ENCODE data around the gene PTPRK. TPM values are rescaled to one million over a fixed set of nuclear protein-coding genes. Genes with fewer than 3 reads are reported as not detected.

The PTPRK gene
- total and polyA plus RNA-seq, 9 of the 15 experiments (the other 6 are each of a cell fraction or from before 2014, with no cell fraction given): 0.04 to 0.51 TPM; not detected in 7

DNA sequence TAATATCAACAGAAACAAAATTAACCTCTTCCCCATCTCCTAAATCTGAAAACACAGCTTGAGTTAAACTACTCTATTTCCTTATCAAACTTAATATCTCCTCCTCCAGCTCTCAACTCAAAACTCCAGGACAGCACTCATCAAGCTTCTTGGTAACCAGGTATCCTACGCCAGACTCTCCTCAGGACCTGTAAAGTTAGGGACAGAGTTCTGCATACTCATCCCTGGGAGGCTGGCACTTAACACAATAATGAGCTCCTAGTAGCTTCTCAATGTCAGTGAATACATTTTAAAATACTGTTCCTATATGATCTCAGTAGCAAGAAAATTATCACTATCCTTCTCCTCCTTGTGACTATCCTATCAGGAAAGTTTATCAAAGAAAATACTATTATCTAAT lies 240.3 kb downstream of the PTPRK start:
- Histone ChIP-seq H3K9ac (ENCODE audit: insufficient read depth in 1 of 2, low read depth in 2 of 2, low read length in 2 of 2) (no peak overlapping the region), H3K27me3 (ENCODE audit: control insufficient read depth in 2 of 2, insufficient read depth in 2 of 2, low read length in 2 of 2) (no peaks in the 10 kb centered on the region), H3K4me1 (replicated peaks in 1 of 2; ENCODE audit: control insufficient read depth in 2 of 2, insufficient read depth in 2 of 2, low read length in 2 of 2) (no peaks in the 10 kb centered on the region), H3K27ac (ENCODE audit: extremely low read depth, low read depth, low read length) (no peak overlapping the region), H2AFZ (ENCODE audit: low read depth, low read length) (no peak overlapping the region), H3K79me2 (ENCODE audit: control insufficient read depth, insufficient read depth, low read length) (no peaks in the 10 kb centered on the region), H3K4me3 (no peak overlapping the region), H3K9me3 (replicated peaks; ENCODE audit: control insufficient read depth, insufficient read depth, low read depth, low read length) (no peaks in the 10 kb centered on the region), H4K20me1 (replicated peaks; ENCODE audit: control insufficient read depth, insufficient read depth, low read length) (no peaks in the 10 kb centered on the region), H3K4me2 (ENCODE audit: insufficient read depth, low read length) (no peak overlapping the region), H3K9me1 (ENCODE audit: control insufficient read depth, insufficient read depth, low read length) (no peaks in the 10 kb centered on the region), H3K36me3 (ENCODE audit: control insufficient read depth, insufficient read depth, low read length) (no peaks in the 10 kb centered on the region)
- no peak for FAIRE-seq
- BruUV-seq (replicated peaks): no TSS peak
- in situ Hi-C loops (cut with MboI): no loop called here
- POLR2A ChIA-PET: no interaction called here
- intact Hi-C loops (cut with micrococcal nuclease): no loop called here
- ATAC-seq: no peak
- DNase-seq (ENCODE audit: extremely low read depth in 1 of 4, low spot score in 3 of 4): no peak
- CTCF ChIA-PET (ENCODE audit: low intra/inter-chr PET ratio): no interaction called here
- WGBS (ENCODE audit: insufficient coverage, low coverage, missing lambda C conversion rate): 0% methylated on average over 1 of the region's 1 CpG
- TF ChIP-seq ZNF212 (CRISPR knock-in tag; IDR thresholded peaks at IDR 0.05): no peak
- no peak for TF ChIP-seq GATA2 (CRISPR knock-in tag; IDR thresholded peaks at IDR 0.05)
- TF ChIP-seq ETS2 (tag; IDR thresholded peaks at IDR 0.05; ENCODE audit: borderline replicate concordance, poor library complexity, severe bottlenecking): no peak
- no peak for TF ChIP-seq POLR2A (conservative IDR thresholded peaks at IDR 0.05)
- no peak for TF ChIP-seq PTBP1 (IDR thresholded peaks at IDR 0.05; ENCODE audit: low read depth, low read length)
- TF ChIP-seq SAFB (IDR thresholded peaks at IDR 0.05; ENCODE audit: borderline replicate concordance, low read depth, low read length): no peak
- TF ChIP-seq, protein P1, sequence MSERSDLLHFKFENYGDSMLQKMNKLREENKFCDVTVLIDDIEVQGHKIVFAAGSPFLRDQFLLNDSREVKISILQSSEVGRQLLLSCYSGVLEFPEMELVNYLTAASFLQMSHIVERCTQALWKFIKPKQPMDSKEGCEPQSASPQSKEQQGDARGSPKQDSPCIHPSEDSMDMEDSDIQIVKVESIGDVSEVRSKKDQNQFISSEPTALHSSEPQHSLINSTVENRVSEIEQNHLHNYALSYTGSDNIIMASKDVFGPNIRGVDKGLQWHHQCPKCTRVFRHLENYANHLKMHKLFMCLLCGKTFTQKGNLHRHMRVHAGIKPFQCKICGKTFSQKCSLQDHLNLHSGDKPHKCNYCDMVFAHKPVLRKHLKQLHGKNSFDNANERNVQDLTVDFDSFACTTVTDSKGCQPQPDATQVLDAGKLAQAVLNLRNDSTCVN (CRISPR knock-in tag; IDR thresholded peaks at IDR 0.05): no peak
- no peak for TF ChIP-seq NRF1 (conservative IDR thresholded peaks at IDR 0.05 in 1 of 2, IDR thresholded peaks at IDR 0.05 in 1 of 2)
- TF ChIP-seq, protein P2, sequence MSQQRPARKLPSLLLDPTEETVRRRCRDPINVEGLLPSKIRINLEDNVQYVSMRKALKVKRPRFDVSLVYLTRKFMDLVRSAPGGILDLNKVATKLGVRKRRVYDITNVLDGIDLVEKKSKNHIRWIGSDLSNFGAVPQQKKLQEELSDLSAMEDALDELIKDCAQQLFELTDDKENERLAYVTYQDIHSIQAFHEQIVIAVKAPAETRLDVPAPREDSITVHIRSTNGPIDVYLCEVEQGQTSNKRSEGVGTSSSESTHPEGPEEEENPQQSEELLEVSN (IDR thresholded peaks at IDR 0.05; ENCODE audit: borderline replicate concordance in 1 of 2, extremely low read depth in 1 of 2, insufficient read depth in 1 of 2, insufficient read length in 1 of 2, low read depth in 1 of 2, low read length in 1 of 2, poor library complexity in 1 of 2, severe bottlenecking in 1 of 2): no peak
- TF ChIP-seq, protein P3, sequence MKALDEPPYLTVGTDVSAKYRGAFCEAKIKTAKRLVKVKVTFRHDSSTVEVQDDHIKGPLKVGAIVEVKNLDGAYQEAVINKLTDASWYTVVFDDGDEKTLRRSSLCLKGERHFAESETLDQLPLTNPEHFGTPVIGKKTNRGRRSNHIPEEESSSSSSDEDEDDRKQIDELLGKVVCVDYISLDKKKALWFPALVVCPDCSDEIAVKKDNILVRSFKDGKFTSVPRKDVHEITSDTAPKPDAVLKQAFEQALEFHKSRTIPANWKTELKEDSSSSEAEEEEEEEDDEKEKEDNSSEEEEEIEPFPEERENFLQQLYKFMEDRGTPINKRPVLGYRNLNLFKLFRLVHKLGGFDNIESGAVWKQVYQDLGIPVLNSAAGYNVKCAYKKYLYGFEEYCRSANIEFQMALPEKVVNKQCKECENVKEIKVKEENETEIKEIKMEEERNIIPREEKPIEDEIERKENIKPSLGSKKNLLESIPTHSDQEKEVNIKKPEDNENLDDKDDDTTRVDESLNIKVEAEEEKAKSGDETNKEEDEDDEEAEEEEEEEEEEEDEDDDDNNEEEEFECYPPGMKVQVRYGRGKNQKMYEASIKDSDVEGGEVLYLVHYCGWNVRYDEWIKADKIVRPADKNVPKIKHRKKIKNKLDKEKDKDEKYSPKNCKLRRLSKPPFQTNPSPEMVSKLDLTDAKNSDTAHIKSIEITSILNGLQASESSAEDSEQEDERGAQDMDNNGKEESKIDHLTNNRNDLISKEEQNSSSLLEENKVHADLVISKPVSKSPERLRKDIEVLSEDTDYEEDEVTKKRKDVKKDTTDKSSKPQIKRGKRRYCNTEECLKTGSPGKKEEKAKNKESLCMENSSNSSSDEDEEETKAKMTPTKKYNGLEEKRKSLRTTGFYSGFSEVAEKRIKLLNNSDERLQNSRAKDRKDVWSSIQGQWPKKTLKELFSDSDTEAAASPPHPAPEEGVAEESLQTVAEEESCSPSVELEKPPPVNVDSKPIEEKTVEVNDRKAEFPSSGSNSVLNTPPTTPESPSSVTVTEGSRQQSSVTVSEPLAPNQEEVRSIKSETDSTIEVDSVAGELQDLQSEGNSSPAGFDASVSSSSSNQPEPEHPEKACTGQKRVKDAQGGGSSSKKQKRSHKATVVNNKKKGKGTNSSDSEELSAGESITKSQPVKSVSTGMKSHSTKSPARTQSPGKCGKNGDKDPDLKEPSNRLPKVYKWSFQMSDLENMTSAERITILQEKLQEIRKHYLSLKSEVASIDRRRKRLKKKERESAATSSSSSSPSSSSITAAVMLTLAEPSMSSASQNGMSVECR (CRISPR knock-in tag; IDR thresholded peaks at IDR 0.05): no peak
- TF ChIP-seq SETDB1 (IDR thresholded peaks at IDR 0.05; ENCODE audit: low read length): no peak
- no peak for TF ChIP-seq POLR2H (tag; IDR thresholded peaks at IDR 0.05; ENCODE audit: low read depth)
- no peak for TF ChIP-seq GTF2A2 (tag; IDR thresholded peaks at IDR 0.05)
- TF ChIP-seq, protein P4, sequence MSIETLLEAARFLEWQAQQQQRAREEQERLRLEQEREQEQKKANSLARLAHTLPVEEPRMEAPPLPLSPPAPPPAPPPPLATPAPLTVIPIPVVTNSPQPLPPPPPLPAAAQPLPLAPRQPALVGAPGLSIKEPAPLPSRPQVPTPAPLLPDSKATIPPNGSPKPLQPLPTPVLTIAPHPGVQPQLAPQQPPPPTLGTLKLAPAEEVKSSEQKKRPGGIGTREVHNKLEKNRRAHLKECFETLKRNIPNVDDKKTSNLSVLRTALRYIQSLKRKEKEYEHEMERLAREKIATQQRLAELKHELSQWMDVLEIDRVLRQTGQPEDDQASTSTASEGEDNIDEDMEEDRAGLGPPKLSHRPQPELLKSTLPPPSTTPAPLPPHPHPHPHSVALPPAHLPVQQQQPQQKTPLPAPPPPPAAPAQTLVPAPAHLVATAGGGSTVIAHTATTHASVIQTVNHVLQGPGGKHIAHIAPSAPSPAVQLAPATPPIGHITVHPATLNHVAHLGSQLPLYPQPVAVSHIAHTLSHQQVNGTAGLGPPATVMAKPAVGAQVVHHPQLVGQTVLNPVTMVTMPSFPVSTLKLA (conservative IDR thresholded peaks at IDR 0.05): no peak
- no peak for TF ChIP-seq PRMT5 (CRISPR knock-in tag; IDR thresholded peaks at IDR 0.05)
- TF ChIP-seq SREBF2 (CRISPR knock-in tag; IDR thresholded peaks at IDR 0.05): no peak

All from K562 (cell line).